ENCODE results near the gene FRMD4A.

The FRMD4A gene

DNA sequence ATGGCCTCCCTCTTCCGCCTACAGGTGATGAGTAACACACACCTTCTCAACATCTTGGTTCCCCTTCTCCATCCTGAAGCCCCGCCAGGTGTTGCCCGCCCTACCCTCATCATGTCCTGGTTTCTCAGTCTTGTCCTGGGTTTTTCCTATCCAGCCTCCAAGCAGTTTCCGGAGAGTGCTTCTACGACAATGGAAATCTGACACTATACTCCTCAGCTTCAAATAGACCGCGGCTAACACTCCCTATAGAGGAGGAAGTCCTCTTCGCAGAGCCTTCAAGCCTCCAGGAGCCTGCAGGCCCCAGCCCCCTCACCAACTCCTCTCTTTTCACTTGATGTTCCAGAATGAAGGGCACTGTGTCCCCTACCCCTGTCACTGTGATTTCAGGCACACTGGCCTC lies 596.6 kb downstream of the FRMD4A start:
- TF ChIP-seq, protein P1, sequence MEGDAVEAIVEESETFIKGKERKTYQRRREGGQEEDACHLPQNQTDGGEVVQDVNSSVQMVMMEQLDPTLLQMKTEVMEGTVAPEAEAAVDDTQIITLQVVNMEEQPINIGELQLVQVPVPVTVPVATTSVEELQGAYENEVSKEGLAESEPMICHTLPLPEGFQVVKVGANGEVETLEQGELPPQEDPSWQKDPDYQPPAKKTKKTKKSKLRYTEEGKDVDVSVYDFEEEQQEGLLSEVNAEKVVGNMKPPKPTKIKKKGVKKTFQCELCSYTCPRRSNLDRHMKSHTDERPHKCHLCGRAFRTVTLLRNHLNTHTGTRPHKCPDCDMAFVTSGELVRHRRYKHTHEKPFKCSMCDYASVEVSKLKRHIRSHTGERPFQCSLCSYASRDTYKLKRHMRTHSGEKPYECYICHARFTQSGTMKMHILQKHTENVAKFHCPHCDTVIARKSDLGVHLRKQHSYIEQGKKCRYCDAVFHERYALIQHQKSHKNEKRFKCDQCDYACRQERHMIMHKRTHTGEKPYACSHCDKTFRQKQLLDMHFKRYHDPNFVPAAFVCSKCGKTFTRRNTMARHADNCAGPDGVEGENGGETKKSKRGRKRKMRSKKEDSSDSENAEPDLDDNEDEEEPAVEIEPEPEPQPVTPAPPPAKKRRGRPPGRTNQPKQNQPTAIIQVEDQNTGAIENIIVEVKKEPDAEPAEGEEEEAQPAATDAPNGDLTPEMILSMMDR (IDR thresholded peaks at IDR 0.05; ENCODE audit: low read depth, low read length) = no peak
- TF ChIP-seq, protein P2, sequence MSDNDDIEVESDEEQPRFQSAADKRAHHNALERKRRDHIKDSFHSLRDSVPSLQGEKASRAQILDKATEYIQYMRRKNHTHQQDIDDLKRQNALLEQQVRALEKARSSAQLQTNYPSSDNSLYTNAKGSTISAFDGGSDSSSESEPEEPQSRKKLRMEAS (IDR thresholded peaks at IDR 0.05; ENCODE audit: low read depth, low read length) = no peak
- TF ChIP-seq MYC (IDR thresholded peaks at IDR 0.05; ENCODE audit: low read depth, low read length) = no peak
- no peak for TF ChIP-seq POLR2A (IDR thresholded peaks at IDR 0.05; ENCODE audit: extremely low read depth, insufficient read length)
- DNase-seq (ENCODE audit: low read depth) = no peak
- H3K4me3 ChIP-seq (ENCODE audit: low read depth, low read length) = no peak overlapping the region

DNA sequence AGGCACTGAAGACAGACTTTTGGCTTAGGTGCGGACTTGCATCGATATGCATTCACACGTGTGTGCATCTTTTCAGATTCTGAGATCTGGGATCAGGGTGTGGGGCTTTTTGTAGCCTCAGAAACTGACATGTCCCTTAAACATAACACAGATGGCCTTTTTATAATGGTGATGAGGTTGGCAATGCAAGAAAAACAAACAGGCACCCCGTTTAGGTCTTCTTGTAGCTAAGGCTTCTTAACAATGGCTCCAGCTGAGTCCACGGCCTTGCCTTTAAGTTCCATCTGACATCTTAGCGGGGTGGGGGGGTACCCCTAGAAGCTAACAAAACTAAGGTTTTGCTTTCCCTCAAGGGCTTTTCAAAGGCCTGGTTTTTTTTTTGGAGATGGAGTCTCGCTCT lies 597.7 kb downstream of the FRMD4A start:
- TF ChIP-seq MYC (IDR thresholded peaks at IDR 0.05; ENCODE audit: low read depth, low read length) = no peak
- TF ChIP-seq, protein P2 (IDR thresholded peaks at IDR 0.05; ENCODE audit: low read depth, low read length) = no peak
- no peak for TF ChIP-seq POLR2A (IDR thresholded peaks at IDR 0.05; ENCODE audit: extremely low read depth, insufficient read length)
- TF ChIP-seq, protein P1 (IDR thresholded peaks at IDR 0.05; ENCODE audit: low read depth, low read length) = no peak

DNA sequence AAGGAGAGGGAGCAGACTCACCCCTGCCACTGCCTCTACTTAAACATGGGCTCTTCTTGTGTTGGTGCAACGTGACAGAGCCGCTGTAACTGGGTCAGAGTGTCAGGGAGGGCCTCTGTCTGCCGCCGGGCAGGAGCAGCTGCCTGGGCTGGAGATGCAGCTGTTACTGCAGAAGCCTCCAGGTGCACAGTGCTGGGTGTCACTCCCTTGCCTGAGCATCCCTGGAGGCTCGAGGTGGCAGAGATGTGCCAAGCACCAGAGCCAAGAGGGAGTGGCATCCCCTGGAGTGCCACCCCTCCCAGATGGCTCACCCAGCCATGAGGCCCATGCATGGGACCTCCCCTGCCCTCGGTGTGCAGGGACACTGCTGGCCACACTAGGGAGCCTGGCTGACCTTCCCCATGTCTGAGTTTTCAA lies 598.3 kb downstream of the FRMD4A start:
- DNase-seq (ENCODE audit: low read depth) = no peak

More for the DNA sequence above, 597.7 kb downstream of the FRMD4A start:
- no peak for DNase-seq (ENCODE audit: low read depth)
- no peak overlapping the region for H3K4me3 ChIP-seq (ENCODE audit: low read depth, low read length)

DNA sequence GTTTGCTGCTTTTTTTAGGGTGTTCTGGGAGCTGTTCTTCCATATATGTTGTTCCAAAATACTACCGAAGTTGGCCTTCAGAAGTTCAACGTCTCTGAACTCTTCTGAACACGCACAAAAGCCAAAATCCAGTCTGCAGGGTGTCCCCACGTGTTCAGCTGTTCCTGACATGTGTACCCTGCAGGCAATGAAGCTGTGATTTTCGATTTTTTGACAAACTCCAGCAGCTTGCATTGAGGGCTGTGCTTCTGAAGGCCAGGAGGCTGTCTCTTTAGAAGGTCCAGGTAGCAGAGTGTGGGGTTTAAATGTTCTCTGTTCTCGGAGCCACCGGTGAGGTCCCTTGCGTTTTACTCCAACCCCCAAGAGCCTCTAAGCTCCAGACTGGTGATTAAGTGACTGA lies 598.9 kb downstream of the FRMD4A start:
- DNase-seq (ENCODE audit: low read depth) = no peak
- H3K4me3 ChIP-seq (ENCODE audit: low read depth, low read length) = no peak overlapping the region
- TF ChIP-seq, protein P2 (IDR thresholded peaks at IDR 0.05; ENCODE audit: low read depth, low read length) = no peak
- TF ChIP-seq POLR2A (IDR thresholded peaks at IDR 0.05; ENCODE audit: extremely low read depth, insufficient read length) (no peak), MYC (IDR thresholded peaks at IDR 0.05; ENCODE audit: low read depth, low read length) (no peak)
- TF ChIP-seq, protein P1 (IDR thresholded peaks at IDR 0.05; ENCODE audit: low read depth, low read length) = no peak

More for the DNA sequence above, 598.3 kb downstream of the FRMD4A start:
- no peak overlapping the region for H3K4me3 ChIP-seq (ENCODE audit: low read depth, low read length)
- TF ChIP-seq MYC (IDR thresholded peaks at IDR 0.05; ENCODE audit: low read depth, low read length) (no peak), POLR2A (IDR thresholded peaks at IDR 0.05; ENCODE audit: extremely low read depth, insufficient read length) (no peak)
- TF ChIP-seq, protein P2 (IDR thresholded peaks at IDR 0.05; ENCODE audit: low read depth, low read length) = no peak
- TF ChIP-seq, protein P1 (IDR thresholded peaks at IDR 0.05; ENCODE audit: low read depth, low read length) = no peak

DNA sequence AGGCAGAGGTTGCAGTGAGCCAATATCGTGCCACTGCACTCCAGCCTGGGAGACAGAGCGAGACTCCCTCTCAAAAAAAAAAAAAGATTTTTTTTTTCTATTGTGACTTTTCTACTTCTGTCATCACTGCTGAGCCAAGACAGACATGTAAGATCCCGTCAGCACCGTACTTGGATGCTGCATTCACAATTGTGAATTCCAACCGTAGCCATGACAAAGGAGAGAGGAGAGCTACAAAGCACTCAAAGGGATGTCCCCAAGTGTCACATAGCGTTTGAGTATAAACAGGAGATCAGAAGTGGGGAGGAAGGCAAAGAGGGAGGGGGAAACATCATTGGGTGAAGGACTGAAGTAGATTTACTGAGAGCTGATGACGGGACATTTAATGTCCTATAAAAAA lies 599.8 kb downstream of the FRMD4A start:
- no peak for DNase-seq (ENCODE audit: low read depth)
- no peak overlapping the region for H3K4me3 ChIP-seq (ENCODE audit: low read depth, low read length)
- no peak for TF ChIP-seq POLR2A (IDR thresholded peaks at IDR 0.05; ENCODE audit: extremely low read depth, insufficient read length)
- TF ChIP-seq, protein P1 (IDR thresholded peaks at IDR 0.05; ENCODE audit: low read depth, low read length) = no peak
- no peak for TF ChIP-seq MYC (IDR thresholded peaks at IDR 0.05; ENCODE audit: low read depth, low read length)
- TF ChIP-seq, protein P2 (IDR thresholded peaks at IDR 0.05; ENCODE audit: low read depth, low read length) = no peak

DNA sequence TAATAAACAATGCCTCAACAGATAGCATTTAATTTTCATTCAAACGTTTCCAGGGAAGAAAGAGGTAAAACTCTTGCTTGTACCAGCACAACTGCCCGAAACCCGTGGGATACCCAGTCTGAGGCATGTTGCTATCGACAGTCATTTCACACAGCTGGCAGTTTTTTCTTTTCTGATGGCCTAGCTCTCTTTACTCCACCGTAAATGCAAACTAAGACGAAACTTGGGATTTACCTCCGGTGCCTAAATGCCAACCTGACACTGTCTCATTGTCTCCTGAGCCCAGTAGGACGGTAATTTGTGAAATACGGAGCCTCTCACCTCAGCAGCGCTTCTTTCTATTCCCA lies 600.4 kb downstream of the FRMD4A start:
- TF ChIP-seq, protein P2 (IDR thresholded peaks at IDR 0.05; ENCODE audit: low read depth, low read length) = no peak
- TF ChIP-seq POLR2A (IDR thresholded peaks at IDR 0.05; ENCODE audit: extremely low read depth, insufficient read length) = no peak
- TF ChIP-seq, protein P1 (IDR thresholded peaks at IDR 0.05; ENCODE audit: low read depth, low read length) = no peak
- no peak for TF ChIP-seq MYC (IDR thresholded peaks at IDR 0.05; ENCODE audit: low read depth, low read length)
- no peak for DNase-seq (ENCODE audit: low read depth)
- H3K4me3 ChIP-seq (ENCODE audit: low read depth, low read length) = no peak overlapping the region

Measured in NB4 (cell line).